ENCODE data around the gene DOK5. TPM values are rescaled to one million over a fixed set of nuclear protein-coding genes. Genes with fewer than 3 reads are reported as not detected.

DOK5 gene
- total RNA-seq, 1 donor = 14.1 TPM

GRCh38 chr20:54630582-54630981 is 155.2 kb downstream of the DOK5 start:
- Histone ChIP-seq H3K4me1 (ENCODE audit: insufficient read depth, low read length) (no peaks in the 10 kb centered on the region), H4K20me1 (ENCODE audit: insufficient read depth, low read length) (no peaks in the 10 kb centered on the region), H3K9me3 (ENCODE audit: low read depth, low read length) (no peaks in the 10 kb centered on the region), H3K27me3 (ENCODE audit: insufficient read depth, low read length) (no peaks in the 10 kb centered on the region), H3K36me3 (ENCODE audit: insufficient read depth, low read length) (no peaks in the 10 kb centered on the region), H3K27ac (ENCODE audit: low read depth, low read length) (no peak overlapping the region), H2AFZ (ENCODE audit: low read length) (no peak overlapping the region), H3K4me2 (ENCODE audit: insufficient read depth, low read length) (no peak overlapping the region), H3K4me3 (ENCODE audit: insufficient read depth, low read length) (no peak overlapping the region), H3K79me2 (ENCODE audit: insufficient read depth, low read length) (no peaks in the 10 kb centered on the region)
- no peak for TF ChIP-seq CTCF (IDR thresholded peaks at IDR 0.05; ENCODE audit: extremely low read depth, low read depth, low read length)
- DNase-seq (ENCODE audit: insufficient read length, low spot score, missing footprints) = no peak

GRCh38 chr20:54631059-54631458 is 155.7 kb downstream of the DOK5 start:
- no peak for TF ChIP-seq CTCF (IDR thresholded peaks at IDR 0.05; ENCODE audit: extremely low read depth, low read depth, low read length)
- no peaks in the 10 kb centered on the region for H3K36me3 ChIP-seq (ENCODE audit: insufficient read depth, low read length)

GRCh38 chr20:54633374-54634355 is 158.3 kb downstream of the DOK5 start:
- Histone ChIP-seq H3K27ac (ENCODE audit: low read depth, low read length) (no peak overlapping the region), H3K79me2 (ENCODE audit: insufficient read depth, low read length) (no peaks in the 10 kb centered on the region), H3K9me3 (ENCODE audit: low read depth, low read length) (no peaks in the 10 kb centered on the region), H3K36me3 (ENCODE audit: insufficient read depth, low read length) (no peaks in the 10 kb centered on the region), H3K27me3 (ENCODE audit: insufficient read depth, low read length) (no peaks in the 10 kb centered on the region), H3K4me2 (ENCODE audit: insufficient read depth, low read length) (no peak overlapping the region), H2AFZ (ENCODE audit: low read length) (no peak overlapping the region), H3K4me3 (ENCODE audit: insufficient read depth, low read length) (no peak overlapping the region), H4K20me1 (ENCODE audit: insufficient read depth, low read length) (no peaks in the 10 kb centered on the region), H3K4me1 (ENCODE audit: insufficient read depth, low read length) (no peaks in the 10 kb centered on the region)
- TF ChIP-seq CTCF (IDR thresholded peaks at IDR 0.05; ENCODE audit: extremely low read depth, low read depth, low read length) = no peak
- no peak for DNase-seq (ENCODE audit: insufficient read length, low spot score, missing footprints)

More at GRCh38 chr20:54631059-54631458, 155.7 kb downstream of the DOK5 start:
- H3K4me1 ChIP-seq (ENCODE audit: insufficient read depth, low read length) = no peaks in the 10 kb centered on the region
- no peaks in the 10 kb centered on the region for H4K20me1 ChIP-seq (ENCODE audit: insufficient read depth, low read length)
- H3K79me2 ChIP-seq (ENCODE audit: insufficient read depth, low read length) = no peaks in the 10 kb centered on the region
- no peak overlapping the region for H2AFZ ChIP-seq (ENCODE audit: low read length)
- no peak overlapping the region for H3K4me2 ChIP-seq (ENCODE audit: insufficient read depth, low read length)
- H3K27ac ChIP-seq (ENCODE audit: low read depth, low read length) = no peak overlapping the region
- H3K4me3 ChIP-seq (ENCODE audit: insufficient read depth, low read length) = no peak overlapping the region
- no peaks in the 10 kb centered on the region for H3K27me3 ChIP-seq (ENCODE audit: insufficient read depth, low read length)
- H3K9me3 ChIP-seq (ENCODE audit: low read depth, low read length) = no peaks in the 10 kb centered on the region
- DNase-seq (ENCODE audit: insufficient read length, low spot score, missing footprints) = no peak

- H3K27ac ChIP-seq (ENCODE audit: low read depth, low read length) = no peak overlapping the region
- no peaks in the 10 kb centered on the region for H3K36me3 ChIP-seq (ENCODE audit: insufficient read depth, low read length)
- no peaks in the 10 kb centered on the region for H3K4me1 ChIP-seq (ENCODE audit: insufficient read depth, low read length)
- H3K27me3 ChIP-seq (ENCODE audit: insufficient read depth, low read length) = no peaks in the 10 kb centered on the region
- H2AFZ ChIP-seq (ENCODE audit: low read length) = no peak overlapping the region
- no peak overlapping the region for H3K4me3 ChIP-seq (ENCODE audit: insufficient read depth, low read length)
- H3K9me3 ChIP-seq (ENCODE audit: low read depth, low read length) = no peaks in the 10 kb centered on the region
- no peak overlapping the region for H3K4me2 ChIP-seq (ENCODE audit: insufficient read depth, low read length)
- TF ChIP-seq CTCF (IDR thresholded peaks at IDR 0.05; ENCODE audit: extremely low read depth, low read depth, low read length) = no peak
- no peaks in the 10 kb centered on the region for H3K79me2 ChIP-seq (ENCODE audit: insufficient read depth, low read length)
- no peaks in the 10 kb centered on the region for H4K20me1 ChIP-seq (ENCODE audit: insufficient read depth, low read length)
- no peak for DNase-seq (ENCODE audit: insufficient read length, low spot score, missing footprints)
Measured at GRCh38 chr20:54636575-54636974, 161.2 kb downstream of the DOK5 start.

Data from osteoblast (primary cell).